ENCODE data around the gene KCNH5. TPM values are rescaled to one million over a fixed set of nuclear protein-coding genes. Genes with fewer than 3 reads are reported as not detected.
"Not testable (repeated sequence)": the region's sequence is repeated elsewhere in the genome, so short reads cannot be mapped to it uniquely, and the experiment has no call there.

KCNH5 gene
- polyA plus RNA-seq, 2 of the 4 experiments (the other 2 are of a cell fraction), result 0.01 TPM; not detected in 1

DNA sequence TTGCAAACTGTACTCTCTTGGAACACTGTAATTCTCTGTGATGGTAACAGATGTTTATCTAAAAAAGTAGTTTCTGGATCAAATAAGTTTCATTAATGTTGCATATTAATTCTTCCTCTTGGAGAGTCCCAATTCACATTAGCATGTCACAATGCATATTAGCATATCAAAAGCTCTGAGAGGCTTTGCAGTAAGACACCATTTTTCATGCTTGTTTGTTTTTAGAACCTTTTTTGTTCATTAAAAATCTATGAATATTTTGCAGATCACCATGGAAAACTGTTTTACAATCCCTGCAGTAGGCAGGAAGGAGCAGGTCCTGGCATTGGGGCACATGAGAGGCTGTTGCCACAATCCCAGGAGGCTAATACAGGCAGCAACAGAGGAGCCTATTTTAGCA lies 180.7 kb downstream of the KCNH5 start:
- DNase-seq (ENCODE audit: low read depth in 1 of 2, low spot score in 1 of 2), result no peak

DNA sequence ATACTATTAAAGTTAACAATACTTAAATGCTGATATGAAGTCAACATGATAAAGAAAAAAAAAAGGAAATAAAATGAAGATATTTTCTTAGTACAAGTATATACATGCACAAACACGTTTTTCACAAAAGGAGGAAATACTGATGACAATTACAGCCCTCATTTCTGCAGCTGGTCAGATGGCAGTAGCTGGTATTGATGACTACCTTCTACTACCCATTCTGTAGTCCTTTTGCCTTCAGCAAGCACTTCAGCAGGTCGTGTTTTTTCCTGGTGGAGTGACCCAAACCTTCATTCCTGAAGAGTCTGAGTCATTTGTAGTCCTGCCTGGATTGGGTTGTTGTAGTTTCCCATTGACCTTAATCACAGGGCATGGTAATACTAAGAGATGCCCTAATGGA lies 187.2 kb downstream of the KCNH5 start:
- H3K4me3 ChIP-seq; ATAC-seq; H3K4me1 ChIP-seq; DNase-seq (ENCODE audit: low read depth in 1 of 2, low spot score in 1 of 2); H3K27ac ChIP-seq; FAIRE-seq; CTCF ChIA-PET; H3K9me3 ChIP-seq; H3K4me2 ChIP-seq: not testable (repeated sequence)
- POLR2A ChIA-PET, result interaction anchor here (0.6 kb wide), 1 partner anchor 8 kb away, joined by 3 read pairs; no protein-coding TSS in a partner anchor
- 0% methylated on average over 2 of the region's 2 CpGs for WGBS (ENCODE audit: missing lambda C conversion rate)

More for the DNA sequence above, 180.7 kb downstream of the KCNH5 start:
- ATAC-seq, result no peak
- no peak for FAIRE-seq
- Histone ChIP-seq H3K4me2 (no peak overlapping the region), H3K27ac (no peak overlapping the region), H3K4me3 (no peak overlapping the region), H3K4me1 (no peaks in the 10 kb centered on the region), H3K9me3 (no peaks in the 10 kb centered on the region)
- ChIA-PET CTCF (no interaction called here), POLR2A (no interaction called here)
- TF ChIP-seq, protein P1, sequence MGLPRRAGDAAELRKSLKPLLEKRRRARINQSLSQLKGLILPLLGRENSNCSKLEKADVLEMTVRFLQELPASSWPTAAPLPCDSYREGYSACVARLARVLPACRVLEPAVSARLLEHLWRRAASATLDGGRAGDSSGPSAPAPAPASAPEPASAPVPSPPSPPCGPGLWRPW (IDR thresholded peaks at IDR 0.05), result no peak
- TF ChIP-seq ESRRA (IDR thresholded peaks at IDR 0.05; ENCODE audit: borderline replicate concordance, low read length), result no peak
- TF ChIP-seq CHD2 (IDR thresholded peaks at IDR 0.05; ENCODE audit: low read length, partially characterized antibody), result no peak
- TF ChIP-seq RAD21 (conservative IDR thresholded peaks at IDR 0.05 in 1 of 2, IDR thresholded peaks at IDR 0.05 in 1 of 2), result no peak
- no peak for TF ChIP-seq RNF2 (IDR thresholded peaks at IDR 0.05; ENCODE audit: borderline replicate concordance, low read depth)
- no peak for TF ChIP-seq MYC (IDR thresholded peaks at IDR 0.05; ENCODE audit: borderline replicate concordance, low read length)
- no peak for TF ChIP-seq HOXA7 (CRISPR knock-in tag; IDR thresholded peaks at IDR 0.05)
- TF ChIP-seq, protein P2, sequence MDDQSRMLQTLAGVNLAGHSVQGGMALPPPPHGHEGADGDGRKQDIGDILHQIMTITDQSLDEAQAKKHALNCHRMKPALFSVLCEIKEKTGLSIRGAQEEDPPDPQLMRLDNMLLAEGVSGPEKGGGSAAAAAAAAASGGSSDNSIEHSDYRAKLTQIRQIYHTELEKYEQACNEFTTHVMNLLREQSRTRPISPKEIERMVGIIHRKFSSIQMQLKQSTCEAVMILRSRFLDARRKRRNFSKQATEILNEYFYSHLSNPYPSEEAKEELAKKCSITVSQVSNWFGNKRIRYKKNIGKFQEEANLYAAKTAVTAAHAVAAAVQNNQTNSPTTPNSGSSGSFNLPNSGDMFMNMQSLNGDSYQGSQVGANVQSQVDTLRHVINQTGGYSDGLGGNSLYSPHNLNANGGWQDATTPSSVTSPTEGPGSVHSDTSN (IDR thresholded peaks at IDR 0.05), result no peak
- no peak for TF ChIP-seq KDM1A (IDR thresholded peaks at IDR 0.05; ENCODE audit: low read depth)
- TF ChIP-seq, protein P3, sequence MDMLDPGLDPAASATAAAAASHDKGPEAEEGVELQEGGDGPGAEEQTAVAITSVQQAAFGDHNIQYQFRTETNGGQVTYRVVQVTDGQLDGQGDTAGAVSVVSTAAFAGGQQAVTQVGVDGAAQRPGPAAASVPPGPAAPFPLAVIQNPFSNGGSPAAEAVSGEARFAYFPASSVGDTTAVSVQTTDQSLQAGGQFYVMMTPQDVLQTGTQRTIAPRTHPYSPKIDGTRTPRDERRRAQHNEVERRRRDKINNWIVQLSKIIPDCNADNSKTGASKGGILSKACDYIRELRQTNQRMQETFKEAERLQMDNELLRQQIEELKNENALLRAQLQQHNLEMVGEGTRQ (IDR thresholded peaks at IDR 0.05), result no peak
- TF ChIP-seq, protein P4, sequence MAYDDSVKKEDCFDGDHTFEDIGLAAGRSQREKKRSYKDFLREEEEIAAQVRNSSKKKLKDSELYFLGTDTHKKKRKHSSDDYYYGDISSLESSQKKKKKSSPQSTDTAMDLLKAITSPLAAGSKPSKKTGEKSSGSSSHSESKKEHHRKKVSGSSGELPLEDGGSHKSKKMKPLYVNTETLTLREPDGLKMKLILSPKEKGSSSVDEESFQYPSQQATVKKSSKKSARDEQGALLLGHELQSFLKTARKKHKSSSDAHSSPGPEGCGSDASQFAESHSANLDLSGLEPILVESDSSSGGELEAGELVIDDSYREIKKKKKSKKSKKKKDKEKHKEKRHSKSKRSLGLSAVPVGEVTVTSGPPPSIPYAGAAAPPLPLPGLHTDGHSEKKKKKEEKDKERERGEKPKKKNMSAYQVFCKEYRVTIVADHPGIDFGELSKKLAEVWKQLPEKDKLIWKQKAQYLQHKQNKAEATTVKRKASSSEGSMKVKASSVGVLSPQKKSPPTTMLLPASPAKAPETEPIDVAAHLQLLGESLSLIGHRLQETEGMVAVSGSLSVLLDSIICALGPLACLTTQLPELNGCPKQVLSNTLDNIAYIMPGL (CRISPR knock-in tag; IDR thresholded peaks at IDR 0.05; ENCODE audit: borderline replicate concordance), result no peak
- no peak for TF ChIP-seq EHMT2 (IDR thresholded peaks at IDR 0.05; ENCODE audit: low read depth)
- TF ChIP-seq FOSB (CRISPR knock-in tag; IDR thresholded peaks at IDR 0.05), result no peak
- no peak for TF ChIP-seq NPAS2 (CRISPR knock-in tag; IDR thresholded peaks at IDR 0.05; ENCODE audit: borderline replicate concordance)
- TF ChIP-seq, protein P5, sequence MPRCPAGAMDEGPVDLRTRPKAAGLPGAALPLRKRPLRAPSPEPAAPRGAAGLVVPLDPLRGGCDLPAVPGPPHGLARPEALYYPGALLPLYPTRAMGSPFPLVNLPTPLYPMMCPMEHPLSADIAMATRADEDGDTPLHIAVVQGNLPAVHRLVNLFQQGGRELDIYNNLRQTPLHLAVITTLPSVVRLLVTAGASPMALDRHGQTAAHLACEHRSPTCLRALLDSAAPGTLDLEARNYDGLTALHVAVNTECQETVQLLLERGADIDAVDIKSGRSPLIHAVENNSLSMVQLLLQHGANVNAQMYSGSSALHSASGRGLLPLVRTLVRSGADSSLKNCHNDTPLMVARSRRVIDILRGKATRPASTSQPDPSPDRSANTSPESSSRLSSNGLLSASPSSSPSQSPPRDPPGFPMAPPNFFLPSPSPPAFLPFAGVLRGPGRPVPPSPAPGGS (IDR thresholded peaks at IDR 0.05), result no peak
- TF ChIP-seq, protein P6, sequence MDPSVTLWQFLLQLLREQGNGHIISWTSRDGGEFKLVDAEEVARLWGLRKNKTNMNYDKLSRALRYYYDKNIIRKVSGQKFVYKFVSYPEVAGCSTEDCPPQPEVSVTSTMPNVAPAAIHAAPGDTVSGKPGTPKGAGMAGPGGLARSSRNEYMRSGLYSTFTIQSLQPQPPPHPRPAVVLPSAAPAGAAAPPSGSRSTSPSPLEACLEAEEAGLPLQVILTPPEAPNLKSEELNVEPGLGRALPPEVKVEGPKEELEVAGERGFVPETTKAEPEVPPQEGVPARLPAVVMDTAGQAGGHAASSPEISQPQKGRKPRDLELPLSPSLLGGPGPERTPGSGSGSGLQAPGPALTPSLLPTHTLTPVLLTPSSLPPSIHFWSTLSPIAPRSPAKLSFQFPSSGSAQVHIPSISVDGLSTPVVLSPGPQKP (IDR thresholded peaks at IDR 0.05; ENCODE audit: low read depth, low read length), result no peak
- TF ChIP-seq FOSL2 (IDR thresholded peaks at IDR 0.05), result no peak
- no peak for TF ChIP-seq FOSL2 (CRISPR knock-in tag; IDR thresholded peaks at IDR 0.05)
- no peak for TF ChIP-seq RFX5 (IDR thresholded peaks at IDR 0.05)

Measured in A549 (cell line).